ENCODE data around the gene GADL1.

GADL1 gene

DNA sequence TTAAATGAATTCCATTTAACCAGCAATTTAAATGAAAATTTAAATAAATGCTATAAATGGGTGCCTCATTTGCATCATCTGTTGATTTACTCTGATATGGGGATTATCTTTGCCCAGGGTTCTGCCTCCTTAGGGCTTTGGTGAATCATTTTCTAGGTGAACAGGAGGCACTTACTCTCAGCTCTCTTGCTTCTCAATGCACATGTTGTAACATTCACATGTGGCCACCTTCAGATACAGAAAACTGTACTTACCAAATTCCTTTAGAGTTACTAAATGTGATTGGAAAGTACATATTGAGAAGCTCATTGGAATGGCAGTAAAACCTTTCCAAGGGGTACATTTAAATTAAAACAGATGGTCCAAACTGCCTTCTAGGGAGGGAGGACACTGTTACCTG is 20.8 kb downstream of the GADL1 start:
- DNase-seq, result no peak

DNA sequence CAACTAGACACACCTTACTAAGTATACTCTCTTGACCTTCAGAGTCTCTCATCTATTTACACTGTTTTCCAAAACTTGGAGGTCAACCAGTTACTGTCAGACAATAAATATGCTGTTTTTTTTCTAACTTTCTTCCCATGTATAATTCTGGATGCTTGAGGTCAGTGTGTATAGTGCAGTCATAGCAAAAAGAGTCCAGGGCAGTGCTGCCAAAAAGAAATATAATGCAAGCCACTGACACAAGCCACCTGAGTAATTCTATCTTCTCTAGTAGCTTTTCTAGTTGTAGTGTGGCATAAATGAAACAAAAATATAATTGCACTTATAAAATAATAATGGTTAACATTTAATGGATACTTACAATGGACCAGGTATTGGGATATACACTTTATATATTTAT is 21.6 kb downstream of the GADL1 start:
- DNase-seq, result no peak

DNA sequence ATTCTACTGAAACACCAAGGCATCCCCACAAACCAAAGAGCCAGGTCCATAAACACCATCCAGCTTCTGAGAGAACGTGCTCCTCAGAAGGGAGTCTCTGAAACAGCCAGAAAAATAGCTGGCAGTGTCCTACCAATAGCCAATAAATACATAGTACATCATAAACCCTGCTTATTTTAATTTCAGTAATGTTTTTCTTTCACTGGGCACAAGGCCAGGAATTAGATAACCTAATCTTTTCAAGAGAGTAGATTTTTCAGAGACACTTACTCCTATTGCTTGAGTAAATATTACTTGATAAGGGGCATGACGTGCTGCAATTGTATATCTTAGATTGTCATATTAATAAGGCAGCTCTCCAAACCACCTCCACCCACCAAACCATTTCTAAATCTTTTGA is 22.7 kb downstream of the GADL1 start:
- no peak for DNase-seq

DNA sequence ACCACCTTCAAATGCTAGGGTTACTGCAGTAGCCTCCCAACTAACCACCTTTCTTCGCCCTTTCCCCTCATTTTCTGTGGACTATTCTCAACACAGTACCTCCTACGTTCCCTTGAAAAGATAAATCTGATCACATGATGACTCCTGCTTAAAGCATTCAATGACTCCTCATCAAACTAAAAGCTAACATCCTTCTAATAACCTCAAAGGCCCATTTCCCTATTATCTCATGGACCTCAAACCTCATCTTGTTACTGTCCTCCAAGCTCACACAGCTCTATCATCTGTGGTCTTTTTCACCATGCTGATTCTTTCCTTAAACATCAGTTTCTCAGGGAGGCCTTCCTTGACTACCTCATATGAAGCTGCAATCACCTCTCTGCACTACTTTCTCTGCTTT is 29.6 kb downstream of the GADL1 start:
- no peak for DNase-seq

DNA sequence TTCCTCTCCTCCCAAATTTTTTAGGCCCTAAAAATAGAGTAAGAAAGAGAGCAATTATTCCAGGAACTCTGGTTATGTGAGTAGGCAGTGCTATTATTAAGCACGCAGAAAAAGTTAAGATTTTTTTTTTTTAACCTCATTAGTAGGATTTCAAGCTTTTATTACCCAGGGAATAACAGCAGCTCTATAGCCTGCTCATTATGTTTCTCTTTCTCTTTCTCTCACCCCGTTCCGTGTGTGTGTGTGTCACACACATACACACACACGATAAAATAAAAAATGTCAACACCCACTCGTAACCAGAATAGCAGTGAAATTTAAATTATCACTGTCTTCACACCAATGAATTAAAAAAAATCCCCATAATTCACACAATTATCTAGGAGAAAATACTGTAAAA is 30.3 kb downstream of the GADL1 start:
- no peak for DNase-seq

DNA sequence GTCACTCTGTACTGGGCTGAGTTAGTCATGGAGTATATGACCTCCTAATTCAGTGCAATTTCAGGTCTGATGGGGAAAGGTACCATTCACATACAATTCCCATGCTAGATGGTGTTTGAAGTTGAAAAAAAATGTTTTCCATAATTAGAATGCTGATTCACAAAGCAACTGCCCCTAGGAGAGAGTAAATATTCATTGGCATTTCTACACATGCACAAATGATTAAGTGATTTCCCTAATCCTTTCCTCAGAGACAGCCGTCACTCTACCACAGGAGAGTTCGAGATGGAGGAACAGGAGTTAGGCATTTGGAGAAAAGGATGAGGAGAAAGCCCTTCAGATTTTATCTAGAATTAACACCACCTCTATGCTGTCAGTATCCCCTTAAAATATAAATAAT is 32.5 kb downstream of the GADL1 start:
- DNase-seq, result no peak

DNA sequence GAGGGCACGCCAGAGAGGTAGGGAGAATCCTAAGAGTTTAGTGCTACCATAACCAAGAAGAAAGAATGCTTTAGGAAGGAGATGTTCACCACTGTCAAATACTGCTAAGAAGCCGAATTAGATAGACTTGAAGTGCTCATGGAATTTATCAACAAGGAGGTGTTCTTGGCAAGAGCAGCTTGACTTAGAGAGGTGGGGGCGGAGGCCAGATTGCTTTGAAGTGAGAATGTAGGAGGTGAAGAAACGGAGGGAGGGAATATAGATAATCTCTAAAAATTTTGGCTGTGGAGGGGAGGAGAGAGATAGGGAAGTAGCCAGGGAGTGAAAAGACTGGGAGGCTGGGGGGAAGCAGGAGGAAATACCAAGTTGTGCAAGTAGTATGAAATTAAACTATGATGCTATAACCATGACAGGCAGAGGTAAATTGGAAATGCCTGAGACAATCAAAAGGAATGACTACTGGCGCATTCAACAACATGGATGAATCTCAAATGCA is 35.5 kb downstream of the GADL1 start:
- DNase-seq, result no peak

DNA sequence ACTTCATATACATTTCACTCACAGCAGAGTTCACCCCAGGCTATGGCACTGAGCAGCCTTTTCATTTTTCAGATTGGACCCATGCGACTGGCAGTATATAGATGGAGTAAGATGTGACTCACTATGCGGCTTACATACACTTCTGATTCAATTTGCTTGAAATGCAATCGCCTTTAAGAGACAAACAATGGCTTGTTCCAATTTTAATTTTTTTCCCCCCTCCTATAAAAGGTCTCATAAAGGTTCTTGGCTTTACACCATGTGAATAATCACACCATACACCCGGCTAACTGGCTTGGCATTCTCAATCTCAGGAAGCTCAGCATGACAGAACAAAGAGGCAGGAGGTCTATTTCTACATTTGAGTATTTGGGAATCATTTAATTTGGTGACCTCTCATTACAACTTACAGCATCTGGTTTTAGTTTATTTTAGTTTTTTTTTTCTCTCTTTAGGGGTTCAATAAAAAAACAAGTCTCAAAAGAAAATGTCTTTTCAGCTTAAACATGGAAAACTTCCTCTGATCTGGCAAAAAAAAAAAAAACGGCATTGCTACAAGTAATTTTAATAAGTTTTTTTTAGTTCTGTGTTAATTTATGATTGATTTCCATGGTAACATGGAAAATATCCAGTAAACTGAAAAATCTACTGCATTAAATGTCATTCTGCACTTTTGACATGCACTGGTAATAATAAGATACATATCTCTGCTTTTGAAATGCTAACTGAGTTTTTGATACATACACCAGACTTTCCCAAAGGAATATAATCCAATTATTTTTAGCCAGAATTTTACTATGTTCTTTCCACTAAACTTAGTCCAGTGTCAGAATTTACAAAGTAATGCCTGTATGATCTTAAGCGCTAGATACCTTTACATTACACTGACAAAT is 38.8 kb downstream of the GADL1 start:
- DNase-seq, result no peak

DNA sequence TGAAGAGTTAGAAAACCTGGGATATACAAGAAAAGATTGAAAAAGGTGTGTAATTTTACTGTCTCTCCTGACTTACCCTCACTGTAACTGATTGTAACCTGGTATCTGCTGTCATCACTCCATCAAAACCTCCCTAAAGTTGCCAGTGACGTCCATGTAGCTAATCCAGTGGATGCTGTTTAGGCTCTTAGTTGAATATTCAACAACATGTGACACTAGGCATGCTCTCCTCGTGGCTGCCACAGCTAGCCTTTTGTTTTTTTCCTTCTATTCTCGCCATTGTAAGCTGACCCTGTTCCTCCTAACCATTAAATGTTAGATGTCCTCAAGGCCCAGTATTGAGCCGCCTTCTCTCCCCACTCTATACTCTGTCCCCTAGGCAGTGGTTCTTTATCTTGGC is 41.6 kb downstream of the GADL1 start:
- no peak for DNase-seq

DNA sequence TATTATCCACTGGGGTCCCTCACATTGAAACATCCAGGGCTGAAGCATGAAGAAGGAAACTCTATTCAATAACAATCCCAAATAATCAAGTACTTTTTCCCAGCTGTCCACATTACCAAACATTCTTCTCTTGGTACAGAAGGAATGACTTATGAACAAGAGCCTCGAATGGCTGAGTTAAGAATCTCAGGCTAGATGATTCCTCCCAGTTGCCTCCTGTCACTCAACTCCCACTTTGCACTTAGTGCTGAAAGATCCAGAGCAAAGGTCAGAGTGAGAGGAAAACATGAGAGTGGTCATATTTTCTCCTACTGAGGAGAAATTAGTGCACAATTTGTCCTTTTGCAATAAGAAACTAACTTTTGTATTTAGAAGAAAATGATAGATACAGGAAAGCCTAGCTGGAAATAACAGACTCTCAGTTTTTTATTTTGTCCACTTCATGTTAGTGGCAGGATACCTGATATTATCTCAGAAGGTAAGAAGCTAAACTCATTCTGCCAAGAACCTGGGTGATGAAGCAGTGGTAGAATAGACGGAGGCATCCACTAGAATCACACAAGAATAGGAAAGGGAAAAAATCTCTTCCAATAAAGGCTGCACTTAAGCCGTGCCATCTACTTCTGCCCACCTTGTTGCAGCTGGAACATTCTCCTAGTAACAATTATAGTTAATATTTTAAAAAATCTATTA is 46.2 kb downstream of the GADL1 start:
- DNase-seq, result no peak

DNA sequence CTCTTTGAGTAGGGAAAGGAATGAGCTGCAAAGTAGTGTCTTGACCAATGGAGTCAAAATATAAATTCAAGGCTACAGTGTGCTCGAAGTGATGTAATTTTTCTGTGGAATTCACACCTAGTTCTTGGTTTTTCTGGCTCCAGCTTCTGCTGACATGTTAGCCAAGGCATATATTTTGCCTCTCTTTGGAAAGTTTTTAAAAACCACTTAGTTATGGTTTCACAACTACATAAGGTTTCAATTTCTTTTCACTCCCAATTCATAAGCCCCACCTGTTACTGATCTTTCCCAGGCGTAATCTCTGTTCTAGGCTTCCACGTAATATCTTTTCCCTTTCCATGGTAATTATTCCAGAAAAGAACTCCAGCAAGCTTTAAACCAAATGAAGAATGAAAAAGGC is 46.9 kb downstream of the GADL1 start:
- no peak for DNase-seq

DNA sequence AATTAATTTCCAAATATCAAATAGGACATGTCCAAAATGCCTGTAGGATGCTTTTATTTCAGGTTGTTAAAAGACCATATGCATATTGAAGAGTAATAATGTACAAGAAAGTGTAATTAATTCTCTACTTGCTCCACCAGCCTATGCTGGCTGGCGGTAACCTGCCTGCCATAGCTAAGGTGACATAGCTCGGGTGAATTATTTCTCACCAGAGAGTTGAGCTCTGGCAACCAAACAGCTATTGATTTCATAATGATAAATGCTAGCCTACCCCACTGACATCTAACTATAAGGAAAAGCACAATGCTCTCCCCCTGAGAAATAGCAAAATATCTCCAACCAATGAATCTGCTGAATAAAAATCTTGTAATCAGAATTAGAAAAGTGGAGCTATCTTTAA is 48.9 kb downstream of the GADL1 start:
- DNase-seq, result no peak

DNA sequence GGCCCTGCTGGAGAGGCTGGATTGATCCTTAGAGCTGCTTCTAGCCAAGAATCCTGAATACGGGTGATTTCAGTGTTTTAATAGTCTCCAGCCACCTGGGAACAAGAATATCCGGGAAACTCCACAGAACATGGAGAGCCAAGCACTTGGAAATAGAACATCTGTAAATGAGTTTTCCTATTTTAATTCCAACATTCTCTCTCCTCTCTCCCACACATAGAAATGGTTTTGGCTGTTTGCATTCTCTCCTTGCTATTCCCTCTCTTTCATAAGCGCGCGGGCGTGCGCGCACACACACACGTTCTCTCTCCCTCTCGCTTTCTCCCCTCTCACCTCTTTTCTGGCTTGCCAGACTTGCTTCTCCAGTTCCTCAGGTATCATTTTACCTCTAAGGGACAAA is 50.6 kb downstream of the GADL1 start:
- DNase-seq, result no peak

DNA sequence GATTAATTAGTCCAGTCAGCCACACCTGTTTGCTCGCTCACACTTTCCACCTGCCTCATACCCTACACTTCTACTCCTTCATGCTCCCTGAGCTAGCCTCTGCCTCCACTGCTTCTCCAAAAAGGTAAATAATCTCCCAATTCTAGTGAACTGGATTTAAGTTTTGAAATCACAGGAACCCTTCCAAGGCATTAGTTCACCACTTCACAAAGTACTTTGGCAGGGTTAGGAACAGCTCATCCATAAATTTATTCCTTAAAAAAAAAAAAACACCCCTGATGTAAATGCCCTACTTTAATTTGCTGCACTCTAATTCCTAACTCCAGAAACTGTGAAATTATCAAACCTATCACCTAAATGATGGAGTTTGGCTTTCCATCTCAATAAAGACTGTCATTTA is 58.3 kb downstream of the GADL1 start:
- DNase-seq, result no peak

DNA sequence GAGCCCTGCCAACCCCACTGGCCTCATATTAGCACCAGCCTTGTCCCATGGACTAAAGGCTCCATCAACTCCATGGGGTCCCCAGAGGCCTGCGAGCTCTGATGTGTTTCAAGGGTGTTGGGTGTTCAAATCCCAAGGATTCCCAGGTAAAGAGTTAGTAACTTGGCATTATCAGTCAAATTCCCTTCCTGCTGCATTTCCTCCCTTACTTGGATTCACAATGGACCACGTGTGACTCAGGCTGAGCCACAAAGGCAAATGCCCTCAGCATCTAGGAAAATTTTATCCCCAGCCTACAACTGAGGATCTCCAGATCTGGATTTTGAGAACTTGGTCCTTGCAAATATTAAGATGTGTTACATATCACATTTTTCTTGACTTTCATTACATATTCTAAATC is 58.8 kb downstream of the GADL1 start:
- no peak for DNase-seq

DNA sequence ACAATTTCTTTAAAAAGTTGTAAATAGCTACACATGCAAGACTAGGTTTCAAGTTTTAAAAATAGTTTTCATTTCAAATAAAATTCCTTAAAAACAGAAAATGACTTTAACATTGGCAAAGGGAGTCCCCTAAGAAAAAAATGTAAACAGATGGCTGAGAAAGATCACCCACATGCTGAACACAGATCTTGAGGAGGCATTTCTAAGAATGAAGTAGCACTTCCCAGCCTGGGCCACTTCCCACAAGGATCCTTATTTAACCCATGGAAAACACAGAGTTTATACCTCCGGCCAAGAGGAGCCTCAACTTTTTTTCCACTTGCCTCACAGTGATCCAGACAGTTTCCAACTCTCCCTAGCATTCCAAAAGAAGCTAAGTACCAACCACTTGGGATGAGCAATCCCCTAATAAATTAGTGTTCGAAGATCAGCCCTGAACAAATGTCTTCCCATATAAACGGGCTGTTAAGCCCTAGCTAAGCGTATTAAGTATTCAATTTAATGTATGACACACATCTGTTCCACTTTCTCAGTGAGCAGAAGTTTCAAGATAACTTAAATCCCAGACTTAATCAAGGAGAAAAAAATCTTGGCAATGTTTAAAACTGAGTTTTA is 61.4 kb downstream of the GADL1 start:
- DNase-seq, result no peak

DNA sequence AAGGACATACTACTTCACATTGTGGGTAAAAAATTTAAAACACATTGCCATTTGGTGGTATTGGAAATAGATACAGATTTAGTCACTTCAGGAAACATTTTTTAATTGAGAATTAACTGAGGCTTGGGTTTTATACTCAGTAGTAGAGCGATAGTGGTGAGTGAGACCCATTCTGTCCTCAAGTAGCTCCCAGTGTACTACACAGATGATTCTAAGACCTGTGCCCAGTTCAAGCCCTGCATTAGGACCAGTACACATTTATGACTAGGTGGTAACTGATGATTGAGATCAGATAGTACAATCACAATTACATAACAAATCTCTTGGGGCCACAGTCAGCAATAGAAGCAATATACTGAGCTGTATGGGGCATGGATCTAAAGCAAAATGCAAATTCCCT is 67.4 kb downstream of the GADL1 start:
- DNase-seq, result no peak

DNA sequence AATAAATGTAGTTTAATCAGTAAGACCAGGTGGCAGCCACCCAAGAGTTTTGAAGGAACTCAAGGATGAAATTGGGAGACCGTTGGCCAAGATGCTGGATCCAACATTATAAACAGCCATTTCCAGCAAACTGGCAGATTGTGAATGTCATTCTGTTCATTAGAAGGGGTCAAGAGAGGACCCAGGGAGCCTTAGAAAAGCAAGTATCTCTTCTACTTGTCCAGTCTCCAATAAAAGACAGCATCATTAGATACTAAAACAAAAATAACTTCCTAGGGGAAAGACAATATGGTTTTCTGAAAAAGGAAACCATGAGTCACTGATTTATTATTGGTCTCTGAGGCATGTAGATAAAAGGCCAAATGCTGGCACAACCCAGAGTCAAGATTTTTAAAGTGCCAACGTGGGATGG is 67.9 kb downstream of the GADL1 start:
- DNase-seq, result no peak

DNA sequence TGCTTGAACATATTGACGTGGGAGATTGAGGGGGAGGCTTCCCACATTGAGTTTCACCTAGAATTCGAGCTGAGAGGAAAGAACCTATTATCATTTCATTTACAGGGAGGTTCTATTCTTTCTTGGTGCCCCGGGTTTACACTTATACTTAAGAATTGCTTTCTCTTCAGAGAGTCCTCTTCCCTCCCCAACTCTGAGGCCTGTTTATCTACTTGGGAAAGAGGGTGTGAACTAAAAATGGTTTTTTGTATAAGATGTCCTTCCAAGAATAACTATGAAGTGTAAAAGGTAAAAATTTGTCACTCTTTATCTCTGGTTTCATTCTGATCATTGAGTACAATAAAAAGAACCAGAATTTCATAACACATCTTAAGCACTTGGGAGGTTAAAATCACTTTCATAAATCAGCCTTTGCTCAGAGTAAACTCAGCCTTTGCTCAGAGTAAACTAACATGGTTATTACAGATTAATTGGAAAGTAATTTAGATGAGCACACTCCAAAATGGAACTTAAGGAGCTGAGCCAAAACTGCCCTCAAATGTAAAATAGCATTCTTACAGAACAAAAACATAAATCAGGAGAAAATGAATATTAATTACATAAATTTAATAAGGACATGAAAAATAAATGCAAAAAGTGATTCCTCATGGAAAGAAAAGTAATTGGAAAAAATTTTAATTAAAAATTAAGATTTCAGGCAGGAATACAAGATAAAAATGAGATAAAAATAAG is 75.2 kb downstream of the GADL1 start:
- DNase-seq, result no peak

DNA sequence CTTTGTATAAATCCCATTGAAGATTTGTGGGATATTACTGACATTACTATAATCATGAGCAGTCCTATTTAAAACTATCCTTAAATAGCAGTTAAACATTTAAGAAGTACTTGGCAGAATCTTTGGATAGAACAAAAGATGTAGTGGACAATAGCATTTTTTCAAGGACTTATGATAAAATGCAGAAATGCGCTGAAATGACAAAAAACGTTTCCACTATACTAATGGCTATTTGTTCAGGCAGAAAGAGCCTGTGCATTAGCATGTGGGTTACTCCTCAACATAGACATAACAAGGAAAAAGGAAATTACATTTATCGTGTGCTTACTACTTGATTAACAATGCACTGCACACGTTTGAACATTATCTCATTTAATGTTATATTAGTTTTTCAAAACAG is 80.7 kb downstream of the GADL1 start:
- no peak for DNase-seq

DNA sequence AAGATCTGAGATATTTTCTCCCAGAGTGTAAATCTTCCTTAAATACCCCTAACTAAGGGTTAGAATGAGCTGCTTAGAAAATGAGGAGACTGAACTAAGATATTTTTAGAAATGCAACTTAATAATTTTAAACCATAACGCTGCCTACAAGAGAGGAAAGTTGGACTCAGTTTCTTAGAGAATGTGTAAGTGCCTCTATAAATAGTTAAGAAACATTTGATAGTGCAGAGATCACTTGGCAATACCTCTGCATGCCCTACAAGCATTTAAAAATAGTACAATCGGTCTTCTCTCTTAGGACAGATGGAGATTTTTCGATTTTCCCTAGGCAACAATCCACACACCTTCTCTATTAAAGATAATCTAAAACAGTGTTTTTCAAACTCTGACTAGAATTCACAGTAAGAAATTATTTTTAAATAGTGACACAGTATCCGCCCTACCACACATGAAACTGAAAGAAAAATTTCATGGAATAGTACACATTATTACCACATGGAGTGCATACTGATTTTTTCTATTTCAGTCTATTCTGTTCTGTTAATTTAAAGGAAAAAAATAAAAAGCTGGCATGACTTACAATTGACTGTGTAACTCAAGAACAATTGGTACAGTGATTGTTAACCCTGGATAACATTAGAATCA is 83.2 kb downstream of the GADL1 start:
- DNase-seq, result no peak

DNA sequence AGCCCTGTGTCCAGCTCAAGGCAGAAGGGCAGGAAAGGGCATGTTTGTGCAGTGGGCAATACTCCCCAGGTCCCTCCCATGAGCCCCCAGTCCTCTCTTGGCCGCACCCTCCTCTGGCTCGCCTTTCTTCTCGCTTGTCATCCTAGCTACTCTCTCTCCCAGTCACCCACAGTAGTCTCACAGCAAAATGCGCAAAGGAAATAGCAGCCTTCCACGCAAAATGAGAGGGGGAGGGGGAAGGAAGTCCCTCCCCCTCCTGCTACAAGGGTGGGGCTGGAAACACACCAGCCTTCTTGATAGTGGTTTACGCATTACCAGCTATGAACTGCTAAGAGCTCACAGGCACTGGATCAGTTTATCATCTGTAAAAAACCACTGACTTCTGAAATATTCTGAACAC is 83.8 kb downstream of the GADL1 start:
- DNase-seq, result no peak

DNA sequence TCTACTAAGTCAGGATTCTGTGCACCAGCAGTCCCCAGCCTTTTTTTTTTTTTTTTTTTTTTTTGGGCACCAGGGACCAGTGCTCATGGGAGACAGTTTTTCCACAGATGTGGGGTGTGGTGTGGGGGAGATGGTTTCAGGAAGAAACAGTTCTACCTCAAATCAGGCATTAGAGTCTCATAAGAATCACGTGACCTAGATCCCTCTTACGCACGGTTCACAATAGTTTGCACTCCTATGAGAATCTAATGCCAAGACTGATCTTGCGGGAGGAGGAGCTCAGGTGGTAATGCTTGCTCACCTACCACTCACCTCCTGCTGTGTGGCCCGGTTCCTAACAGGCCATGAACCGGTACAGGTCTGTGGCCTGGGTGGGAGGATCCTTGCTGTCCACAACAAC is 88.8 kb downstream of the GADL1 start:
- DNase-seq, result no peak
